Loucy (cell line): ENCODE measurements around the gene CHRNA1.

Source experiments
- EZH2phosphoT487 ChIP-seq: fragments of 200-600 bp; IDR thresholded peaks from 2 replicates; pipeline ENCODE4 v1.6.1; 2018; ENCODE audit warnings: antibody characterized with exemption, mild to moderate bottlenecking, moderate library complexity, borderline replicate concordance
- TF ChIP-seq, protein P1 (sequence below): fragments of 200-600 bp; sonication (generic); conservative IDR thresholded peaks from 2 replicates; pipeline ENCODE4 v1.5.1; 2014; ENCODE audit warnings: mild to moderate bottlenecking, antibody characterized with exemption, low read length

GRCh38 chr2:174750923-174751441 lies 13.3 kb downstream of the CHRNA1 start:
- TF ChIP-seq, protein P1, sequence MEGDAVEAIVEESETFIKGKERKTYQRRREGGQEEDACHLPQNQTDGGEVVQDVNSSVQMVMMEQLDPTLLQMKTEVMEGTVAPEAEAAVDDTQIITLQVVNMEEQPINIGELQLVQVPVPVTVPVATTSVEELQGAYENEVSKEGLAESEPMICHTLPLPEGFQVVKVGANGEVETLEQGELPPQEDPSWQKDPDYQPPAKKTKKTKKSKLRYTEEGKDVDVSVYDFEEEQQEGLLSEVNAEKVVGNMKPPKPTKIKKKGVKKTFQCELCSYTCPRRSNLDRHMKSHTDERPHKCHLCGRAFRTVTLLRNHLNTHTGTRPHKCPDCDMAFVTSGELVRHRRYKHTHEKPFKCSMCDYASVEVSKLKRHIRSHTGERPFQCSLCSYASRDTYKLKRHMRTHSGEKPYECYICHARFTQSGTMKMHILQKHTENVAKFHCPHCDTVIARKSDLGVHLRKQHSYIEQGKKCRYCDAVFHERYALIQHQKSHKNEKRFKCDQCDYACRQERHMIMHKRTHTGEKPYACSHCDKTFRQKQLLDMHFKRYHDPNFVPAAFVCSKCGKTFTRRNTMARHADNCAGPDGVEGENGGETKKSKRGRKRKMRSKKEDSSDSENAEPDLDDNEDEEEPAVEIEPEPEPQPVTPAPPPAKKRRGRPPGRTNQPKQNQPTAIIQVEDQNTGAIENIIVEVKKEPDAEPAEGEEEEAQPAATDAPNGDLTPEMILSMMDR = no peak
- TF ChIP-seq EZH2phosphoT487 = no peak
